SK-N-SH (cell line): Measurements from ENCODE around the gene PBX2. TPM values are rescaled to one million over a fixed set of nuclear protein-coding genes. Genes with fewer than 3 reads are reported as not detected.

Experiments
- CTCF ChIA-PET: fragments of 300-600, 350-600 bp; formaldehyde crosslinking; extraction: SDS; loops from one replicate; lab custom pipeline; 2021; lab: Yijun Ruan, JAX
- POLR2A ChIA-PET: fragments of 350-600 bp; sonication (Branson Sonifier 250); formaldehyde crosslinking; extraction: SDS; loops from one replicate; lab custom pipeline; 2020; ENCODE audit warnings: antibody characterized with exemption, inconsistent platforms; lab: Yijun Ruan, JAX
- DNase-seq: peaks from one replicate; pipeline ENCODE4 v3.0.0; 2012
- H2AFZ ChIP-seq: fragments of 200-600 bp; sonication (generic); 2 replicates; pipeline ENCODE4 v1.8.1; 2016; ENCODE audit warnings: antibody characterized with exemption, mild to moderate bottlenecking, low read depth
- H3F3A ChIP-seq: fragments of 200-600 bp; sonication (generic); replicated peaks from 2 replicates; pipeline ENCODE3; 2016; ENCODE audit warnings: antibody characterized with exemption, mild to moderate bottlenecking; ENCODE audit not compliant: insufficient read depth
- H3K27ac ChIP-seq, 2 experiments: fragments of 200-500 bp in 1 of 2; fragments of 200-600 bp in 1 of 2; sonication (Bioruptor generic) in 1 of 2; sonication (generic), shearing (Covaris generic) in 1 of 2; 2 replicates each; pipeline versions ENCODE4 v1.5.1 to v1.6.1; 2014 to 2016; ENCODE audit warnings: low read depth in 2 of 2, inconsistent platforms in 1 of 2, low read length in 1 of 2, mild to moderate bottlenecking in 1 of 2, mixed read lengths in 1 of 2
- H3K27me3 ChIP-seq: fragments of 200-600 bp; sonication (generic), shearing (Covaris generic); 2 replicates; pipeline ENCODE4 v1.6.1; 2016; ENCODE audit warnings: mixed run types; ENCODE audit not compliant: insufficient read depth
- H3K36me3 ChIP-seq, 2 experiments: fragments of 200-500 bp in 1 of 2; fragments of 200-600 bp in 1 of 2; sonication (Bioruptor generic) in 1 of 2; sonication (generic) in 1 of 2; replicated peaks in 1 of 2; 2 replicates each; pipeline versions ENCODE3 to v1.5.1; 2014 to 2016; ENCODE audit warnings: low read length in 1 of 2, mild to moderate bottlenecking in 1 of 2; ENCODE audit not compliant: insufficient read depth in 2 of 2, control insufficient read depth in 1 of 2
- H3K4me1 ChIP-seq, 2 experiments: fragments of 200-500 bp in 1 of 2; fragments of 200-600 bp in 1 of 2; sonication (Bioruptor generic) in 1 of 2; sonication (generic), shearing (Covaris generic) in 1 of 2; 2 replicates each; pipeline versions ENCODE4 v1.5.1 to v1.6.1; 2014 to 2016; ENCODE audit warnings: low read depth in 1 of 2, low read length in 1 of 2, mixed run types in 1 of 2; ENCODE audit not compliant: insufficient read depth in 2 of 2, control insufficient read depth in 1 of 2
- H3K4me2 ChIP-seq: fragments of 200-600 bp; sonication (generic), shearing (Covaris generic); 2 replicates; pipeline ENCODE4 v1.6.1; 2017; ENCODE audit warnings: mixed run types
- H3K4me3 ChIP-seq, 2 experiments: fragments of 200-500 bp in 1 of 2; fragments of 200-600 bp in 1 of 2; sonication (Bioruptor generic) in 1 of 2; sonication (generic), shearing (Covaris generic) in 1 of 2; 2 replicates each; pipeline versions ENCODE4 v1.5.1 to v1.8.1; 2014 to 2016; ENCODE audit warnings: low read depth in 2 of 2, inconsistent platforms in 1 of 2, low read length in 1 of 2, mild to moderate bottlenecking in 1 of 2, mixed read lengths in 1 of 2, moderate library complexity in 1 of 2
- H3K79me2 ChIP-seq: fragments of 200-600 bp; sonication (generic); 2 replicates; pipeline ENCODE4 v1.8.1; 2017; ENCODE audit warnings: mild to moderate bottlenecking; ENCODE audit not compliant: insufficient read depth
- H3K9ac ChIP-seq: fragments of 200-600 bp; sonication (generic); 2 replicates; pipeline ENCODE4 v1.6.1; 2017; ENCODE audit warnings: mixed run types
- H3K9me2 ChIP-seq: fragments of 200-600 bp; sonication (generic); 2 replicates; pipeline ENCODE4 v1.6.1; 2017; ENCODE audit warnings: mixed run types
- H3K9me3 ChIP-seq: fragments of 200-600 bp; sonication (generic); 2 replicates; pipeline ENCODE4 v1.6.1; 2017; ENCODE audit warnings: mixed run types, mild to moderate bottlenecking, moderate library complexity
- H4K20me1 ChIP-seq: fragments of 200-600 bp; sonication (generic); 2 replicates; pipeline ENCODE4 v1.6.1; 2017; ENCODE audit warnings: mild to moderate bottlenecking, mixed run types; ENCODE audit not compliant: insufficient read depth
- CHD2 ChIP-seq: fragments of 150-350 bp; IDR thresholded peaks from 2 replicates; pipeline ENCODE4 v1.6.1; 2018; ENCODE audit warnings: low read length; ENCODE audit not compliant: partially characterized antibody
- ELF1 ChIP-seq: IDR thresholded peaks from 2 replicates; pipeline ENCODE4 v1.4.0; 2012
- EP300 ChIP-seq, 2 experiments: IDR thresholded peaks; 2 replicates each; pipeline versions ENCODE4 v1.4.0 to v1.6.1; 2012; ENCODE audit warnings: borderline replicate concordance in 1 of 2, low read depth in 1 of 2, low read length in 1 of 2
- EZH2phosphoT487 ChIP-seq: fragments of 200-600 bp; sonication (generic); IDR thresholded peaks from 2 replicates; pipeline ENCODE4 v1.6.1; 2017; ENCODE audit warnings: low read depth, mixed run types, mild to moderate bottlenecking, antibody characterized with exemption, moderate library complexity, borderline replicate concordance
- FOSL2 ChIP-seq: IDR thresholded peaks from 2 replicates; pipeline ENCODE4 v1.4.0; 2012; ENCODE audit warnings: low read depth, mild to moderate bottlenecking, moderate library complexity, borderline replicate concordance
- FOXM1 ChIP-seq: IDR thresholded peaks from 2 replicates; pipeline ENCODE4 v1.4.0; 2012; ENCODE audit warnings: low read depth, mild to moderate bottlenecking
- GABPA ChIP-seq: IDR thresholded peaks from 2 replicates; pipeline ENCODE4 v1.4.0; 2012; ENCODE audit warnings: low read depth, mild to moderate bottlenecking
- GATA2 ChIP-seq: sonication (generic); formaldehyde crosslinking; IDR thresholded peaks from 2 replicates; pipeline ENCODE4 v1.5.0; 2020; ENCODE audit warnings: mild to moderate bottlenecking, missing genetic modification reagents
- IRF3 ChIP-seq: fragments of 150-350 bp; IDR thresholded peaks from 2 replicates; pipeline ENCODE4 v1.6.1; 2016; ENCODE audit warnings: mild to moderate bottlenecking, low read depth, low read length
- JUND ChIP-seq: IDR thresholded peaks from 2 replicates; pipeline ENCODE4 v1.4.0; 2012
- MAX ChIP-seq: IDR thresholded peaks from 2 replicates; pipeline ENCODE4 v1.4.0; 2012; ENCODE audit warnings: low read depth
- MEF2A ChIP-seq: IDR thresholded peaks from 2 replicates; pipeline ENCODE4 v1.4.0; 2012; ENCODE audit warnings: low read depth, borderline replicate concordance
- RAD21 ChIP-seq: IDR thresholded peaks from 2 replicates; pipeline ENCODE4 v1.6.1; 2012; ENCODE audit warnings: mild to moderate bottlenecking, low read length
- RCOR1 ChIP-seq: fragments of 150-350 bp; IDR thresholded peaks from 2 replicates; pipeline ENCODE4 v1.6.1; 2017; ENCODE audit warnings: antibody characterized with exemption, low read length
- REST ChIP-seq: IDR thresholded peaks from 2 replicates; pipeline ENCODE4 v1.6.1; 2012; ENCODE audit warnings: mild to moderate bottlenecking, low read depth, low read length, moderate library complexity
- RFX5 ChIP-seq: IDR thresholded peaks from 2 replicates; pipeline ENCODE4 v1.6.1; 2012; ENCODE audit warnings: mild to moderate bottlenecking, improper control_type of control experiment, low read length
- SMC3 ChIP-seq: IDR thresholded peaks from 2 replicates; pipeline ENCODE4 v1.6.1; 2012; ENCODE audit warnings: low read depth, low read length, improper control_type of control experiment
- TCF12 ChIP-seq: IDR thresholded peaks from 2 replicates; pipeline ENCODE4 v1.4.0; 2012
- TEAD4 ChIP-seq: IDR thresholded peaks from 2 replicates; pipeline ENCODE4 v1.4.0; 2012; ENCODE audit warnings: mild to moderate bottlenecking, borderline replicate concordance; ENCODE audit not compliant: insufficient read depth
- YY1 ChIP-seq: IDR thresholded peaks from 2 replicates; pipeline ENCODE4 v1.4.0; 2012; ENCODE audit warnings: low read depth, mild to moderate bottlenecking
- WGBS: methylation state at CpG from one replicate; pipeline ENCODE4 v1.1.6; 2017; ENCODE audit warnings: low lambda C conversion rate; 5-methylcytosine and 5-hydroxymethylcytosine counted together
- polyA plus RNA-seq, 3 experiments: library from polyadenylated mRNA; depleted of rRNA; stranded (reverse); fragments of >200 nt; gene quantifications; 2 replicates each; pipeline ENCODE4 v1.2.3, GENCODE V29; 2012
- TF ChIP-seq, protein P1 (sequence below): IDR thresholded peaks from 2 replicates; pipeline ENCODE4 v1.4.0; 2012; ENCODE audit warnings: low read depth, borderline replicate concordance
- TF ChIP-seq, protein P2 (sequence below): fragments of 200-600 bp; sonication (generic); IDR thresholded peaks from 2 replicates; pipeline ENCODE4 v1.6.1; 2017; ENCODE audit warnings: antibody characterized with exemption, mild to moderate bottlenecking, moderate library complexity

The PBX2 gene
- polyA plus RNA-seq, 1 of the 3 experiments (the other 2 are of a cell fraction): 74.5 TPM

DNA sequence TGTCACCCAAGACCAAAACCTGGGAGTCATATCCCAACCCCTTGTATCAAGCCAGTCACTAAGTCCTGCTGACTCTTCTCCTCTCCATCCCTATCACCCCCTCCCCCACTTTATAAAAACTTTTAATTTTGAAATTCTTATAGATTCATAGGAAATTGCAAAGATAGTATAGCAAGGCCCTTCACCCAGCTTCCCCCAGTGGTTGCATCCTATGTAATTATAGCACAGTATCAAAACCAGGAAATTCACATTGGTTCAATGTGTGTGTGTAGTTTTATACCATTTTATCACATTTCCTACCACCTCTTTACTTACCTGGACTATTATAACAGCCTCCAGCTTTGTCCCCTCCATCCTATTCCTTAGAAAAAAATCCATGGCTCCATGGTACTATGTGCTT, 31.9 kb downstream of the PBX2 start:
- CTCF ChIA-PET: interaction anchor here (1.3 to 3.8 kb wide), 2 partner anchors 39 to 110 kb away, joined by 4 to 14 read pairs; no protein-coding TSS in a partner anchor

DNA sequence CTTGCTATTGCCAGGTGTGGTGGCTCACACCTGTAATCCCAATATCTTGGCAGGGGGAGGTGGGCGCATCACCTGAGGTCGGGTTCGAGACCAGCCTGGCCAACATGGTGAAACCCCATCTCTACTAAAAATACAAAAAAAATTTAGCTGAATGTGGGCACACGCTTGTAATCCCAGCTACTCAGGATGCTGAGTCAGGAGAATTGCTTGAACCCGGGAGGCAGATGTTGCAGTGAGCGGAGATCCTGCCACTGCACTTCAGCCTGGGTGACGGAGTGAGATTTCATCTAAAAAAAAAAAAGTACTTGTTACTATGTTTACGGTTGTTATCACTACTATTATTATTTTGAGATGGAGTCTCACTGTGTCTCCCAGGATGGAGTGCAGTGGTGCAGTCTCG, 33.1 kb downstream of the PBX2 start:
- 98% methylated on average over 9 of the region's 9 CpGs for WGBS
- DNase-seq: no peak
- Histone ChIP-seq H3K79me2 (peaks cover 19% of the 10 kb centered on the region), H3F3A (peaks cover 4% of the 10 kb centered on the region), H3K27ac (no peak overlapping the region), H3K4me3 (no peak overlapping the region), H3K36me3 (peaks cover 16 to 22% of the 10 kb centered on the region in 2 experiments), H3K27me3 (no peaks in the 10 kb centered on the region), H3K4me2 (no peak overlapping the region), H3K9me2 (no peaks in the 10 kb centered on the region), H3K4me1 (peaks cover 13 to 26% of the 10 kb centered on the region in 2 experiments; a peak in 3 of 4 replicates), H3K9ac (no peak overlapping the region), H3K9me3 (no peaks in the 10 kb centered on the region), H4K20me1 (no peaks in the 10 kb centered on the region), H2AFZ (no peak overlapping the region)
- ChIA-PET POLR2A (no interaction called here), CTCF (interaction anchor here (1.3 kb wide), 1 partner anchor 109 kb away, joined by 4 read pairs; no protein-coding TSS in a partner anchor)
- TF ChIP-seq IRF3 (no peak), YY1 (no peak), SMC3 (no peak), ELF1 (no peak), CHD2 (no peak), FOXM1 (no peak), RAD21 (no peak), REST (no peak), RFX5 (no peak), TCF12 (no peak), RCOR1 (no peak), EZH2phosphoT487 (no peak), TEAD4 (no peak), MEF2A (no peak), GABPA (no peak), MAX (no peak)
- TF ChIP-seq, protein P1, sequence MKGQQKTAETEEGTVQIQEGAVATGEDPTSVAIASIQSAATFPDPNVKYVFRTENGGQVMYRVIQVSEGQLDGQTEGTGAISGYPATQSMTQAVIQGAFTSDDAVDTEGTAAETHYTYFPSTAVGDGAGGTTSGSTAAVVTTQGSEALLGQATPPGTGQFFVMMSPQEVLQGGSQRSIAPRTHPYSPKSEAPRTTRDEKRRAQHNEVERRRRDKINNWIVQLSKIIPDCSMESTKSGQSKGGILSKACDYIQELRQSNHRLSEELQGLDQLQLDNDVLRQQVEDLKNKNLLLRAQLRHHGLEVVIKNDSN: no peak
- TF ChIP-seq, protein P2, sequence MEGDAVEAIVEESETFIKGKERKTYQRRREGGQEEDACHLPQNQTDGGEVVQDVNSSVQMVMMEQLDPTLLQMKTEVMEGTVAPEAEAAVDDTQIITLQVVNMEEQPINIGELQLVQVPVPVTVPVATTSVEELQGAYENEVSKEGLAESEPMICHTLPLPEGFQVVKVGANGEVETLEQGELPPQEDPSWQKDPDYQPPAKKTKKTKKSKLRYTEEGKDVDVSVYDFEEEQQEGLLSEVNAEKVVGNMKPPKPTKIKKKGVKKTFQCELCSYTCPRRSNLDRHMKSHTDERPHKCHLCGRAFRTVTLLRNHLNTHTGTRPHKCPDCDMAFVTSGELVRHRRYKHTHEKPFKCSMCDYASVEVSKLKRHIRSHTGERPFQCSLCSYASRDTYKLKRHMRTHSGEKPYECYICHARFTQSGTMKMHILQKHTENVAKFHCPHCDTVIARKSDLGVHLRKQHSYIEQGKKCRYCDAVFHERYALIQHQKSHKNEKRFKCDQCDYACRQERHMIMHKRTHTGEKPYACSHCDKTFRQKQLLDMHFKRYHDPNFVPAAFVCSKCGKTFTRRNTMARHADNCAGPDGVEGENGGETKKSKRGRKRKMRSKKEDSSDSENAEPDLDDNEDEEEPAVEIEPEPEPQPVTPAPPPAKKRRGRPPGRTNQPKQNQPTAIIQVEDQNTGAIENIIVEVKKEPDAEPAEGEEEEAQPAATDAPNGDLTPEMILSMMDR: no peak

More for the DNA sequence above, 31.9 kb downstream of the PBX2 start:
- POLR2A ChIA-PET: interaction anchor here (0.5 kb wide), 1 partner anchor 36 kb away, joined by 3 read pairs; no protein-coding TSS in a partner anchor
- Histone ChIP-seq H3K79me2 (peaks cover 19% of the 10 kb centered on the region), H3K36me3 (peaks cover 16 to 26% of the 10 kb centered on the region in 2 experiments), H3K4me1 (peaks cover 3 to 15% of the 10 kb centered on the region in 2 experiments; a peak in 2 of 4 replicates), H2AFZ (no peak overlapping the region), H3K9ac (no peak overlapping the region), H3K27ac (no peak overlapping the region), H3K9me2 (no peaks in the 10 kb centered on the region), H3K4me2 (no peak overlapping the region), H4K20me1 (no peaks in the 10 kb centered on the region), H3F3A (no peaks in the 10 kb centered on the region), H3K9me3 (no peaks in the 10 kb centered on the region), H3K27me3 (no peaks in the 10 kb centered on the region), H3K4me3 (no peak overlapping the region)
- TF ChIP-seq EP300 (IDR thresholded peaks at IDR 0.05; ENCODE audit: borderline replicate concordance in 1 of 2, low read depth in 1 of 2, low read length in 1 of 2): no peak
- TF ChIP-seq TCF12: no peak
- TF ChIP-seq GATA2 (CRISPR knock-in tag): no peak
- no peak for TF ChIP-seq JUND
- no peak for TF ChIP-seq GABPA
- no peak for TF ChIP-seq FOSL2
- DNase-seq: no peak
